Epithelial cell of alveolus of lung (primary cell): ENCODE results near the gene DAB2IP. TPM values are rescaled to one million over a fixed set of nuclear protein-coding genes. Genes with fewer than 3 reads are reported as not detected.

Experiments
- total RNA-seq: library from RNA; depleted of rRNA; stranded (reverse); fragments of >200 nt; gene quantifications from 2 replicates; pipeline ENCODE4 v1.2.1, GENCODE V29; 2015

Gene DAB2IP
- total RNA-seq, result 9.3 and 17.2 TPM in 2 replicates

DNA sequence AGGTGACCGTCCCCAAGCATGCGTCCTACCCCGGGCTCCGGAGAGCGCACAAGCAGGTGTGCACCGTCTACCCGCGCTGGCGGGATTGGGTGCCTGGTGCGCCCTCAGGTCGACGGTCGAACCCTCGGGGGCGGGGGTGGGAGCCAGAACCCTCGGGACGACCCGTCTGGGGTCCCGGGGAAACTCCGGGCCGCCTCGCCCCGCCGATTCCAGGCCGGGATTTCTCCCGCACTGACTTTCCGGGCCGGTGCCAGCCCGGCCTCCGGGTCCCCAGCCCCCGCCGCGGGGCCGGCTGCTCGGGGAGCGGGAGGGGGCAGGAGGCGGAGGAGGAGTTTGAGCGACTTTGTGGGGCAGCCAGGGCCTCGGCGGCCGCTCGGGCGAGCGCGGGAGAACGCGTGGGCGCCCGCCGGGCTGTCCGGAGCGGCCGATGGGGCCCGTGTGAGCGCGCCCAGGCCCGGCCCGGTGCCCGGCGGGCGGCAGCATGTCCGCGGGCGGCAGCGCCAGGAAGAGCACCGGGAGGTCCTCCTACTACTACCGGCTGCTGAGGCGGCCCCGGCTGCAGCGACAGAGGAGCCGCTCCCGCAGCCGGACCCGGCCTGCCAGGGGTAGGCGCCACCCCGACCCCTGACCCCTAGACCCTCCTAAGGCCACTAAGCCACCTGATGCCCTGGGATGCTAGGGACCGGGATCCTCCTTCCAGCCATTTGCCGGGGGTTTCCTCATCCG is at the start of gene DAB2IP:
TSS of gene DAB2IP (plus strand) at position 340 of the 726 bp plus-strand sequence. CDS start at position 482, 142 bp downstream.

Other genes starting within 250 kb of the DAB2IP start
- gene GGTA1, start 151.8 kb upstream of the DAB2IP start, total RNA-seq, result not detected in 2 replicates